GM23338 (cell line): ENCODE results near the gene SAMD4A. TPM values are rescaled to one million over a fixed set of nuclear protein-coding genes. Genes with fewer than 3 reads are reported as not detected.

Source experiments
- ATAC-seq: fragments of 200-7000 bp; cut with Tn5 transposase; 3 replicates; pipeline ENCODE4 v1.9.1; 2020
- DNase-seq: peaks from one replicate; pipeline ENCODE4 v3.0.0-alpha.2; 2015; ENCODE audit warnings: low spot score
- H2AFZ ChIP-seq: fragments of 200-600 bp; sonication (generic); 2 replicates; pipeline ENCODE4 v1.8.0; 2016; ENCODE audit warnings: antibody characterized with exemption, mild to moderate bottlenecking, moderate library complexity
- H3F3A ChIP-seq: fragments of 200-600 bp; sonication (generic); replicated peaks from 2 replicates; pipeline ENCODE4 v1.8.0; 2017; ENCODE audit warnings: antibody characterized with exemption, mixed run types, low read depth
- H3K27ac ChIP-seq: fragments of 200-600 bp; sonication (generic); 2 replicates; pipeline ENCODE4 v1.6.1; 2016; ENCODE audit warnings: low read depth
- H3K27me3 ChIP-seq: fragments of 200-600 bp; sonication (generic); 2 replicates; pipeline ENCODE4 v1.8.0; 2016; ENCODE audit warnings: mild to moderate bottlenecking, mixed run types, moderate library complexity; ENCODE audit not compliant: insufficient read depth
- H3K36me3 ChIP-seq: fragments of 200-600 bp; sonication (generic); 2 replicates; pipeline ENCODE4 v1.8.0; 2016; ENCODE audit warnings: mild to moderate bottlenecking; ENCODE audit not compliant: insufficient read depth
- H3K4me1 ChIP-seq: fragments of 200-600 bp; sonication (generic); 2 replicates; pipeline ENCODE4 v1.8.0; 2016; ENCODE audit warnings: mild to moderate bottlenecking, moderate library complexity; ENCODE audit not compliant: insufficient read depth
- H3K4me2 ChIP-seq: fragments of 200-600 bp; sonication (generic); 2 replicates; pipeline ENCODE4 v1.7.1; 2017; ENCODE audit warnings: mixed run types
- H3K4me3 ChIP-seq: fragments of 200-600 bp; sonication (generic); 2 replicates; pipeline ENCODE4 v1.6.1; 2016; ENCODE audit warnings: mixed run types
- H3K79me2 ChIP-seq: fragments of 200-600 bp; sonication (generic); replicated peaks from 2 replicates; pipeline ENCODE4 v1.8.0; 2017; ENCODE audit warnings: mild to moderate bottlenecking; ENCODE audit not compliant: insufficient read depth
- H3K9me2 ChIP-seq: fragments of 200-600 bp; sonication (generic); 2 replicates; pipeline ENCODE4 v1.8.0; 2017; ENCODE audit not compliant: insufficient read depth
- H4K20me1 ChIP-seq: fragments of 200-600 bp; sonication (generic); replicated peaks from 2 replicates; pipeline ENCODE4 v1.8.0; 2017; ENCODE audit warnings: mild to moderate bottlenecking; ENCODE audit not compliant: insufficient read depth
- H3K27ac Mint-ChIP-seq: 2 replicates; pipeline ENCODE4 v1.8.0; 2020; ENCODE audit warnings: inconsistent platforms, mild to moderate bottlenecking, moderate library complexity, mixed read lengths
- H3K27me3 Mint-ChIP-seq: 3 replicates; pipeline ENCODE4 v1.8.0; 2022; ENCODE audit warnings: low read depth, mild to moderate bottlenecking, moderate library complexity, mixed read lengths, inconsistent platforms; ENCODE audit not compliant: insufficient read depth, poor library complexity
- H3K36me3 Mint-ChIP-seq: 3 replicates; pipeline ENCODE4 v1.8.0; 2021; ENCODE audit warnings: low read depth, mild to moderate bottlenecking, inconsistent platforms, moderate library complexity, mixed read lengths
- H3K4me1 Mint-ChIP-seq: 3 replicates; pipeline ENCODE4 v1.8.0; 2020; ENCODE audit warnings: mild to moderate bottlenecking, inconsistent platforms, mixed read lengths
- H3K4me3 Mint-ChIP-seq: 3 replicates; pipeline ENCODE4 v1.8.0; 2021; ENCODE audit warnings: moderate library complexity, mild to moderate bottlenecking, inconsistent platforms, mixed read lengths
- H3K9me3 Mint-ChIP-seq: 3 replicates; pipeline ENCODE4 v1.8.0; 2020; ENCODE audit warnings: moderate library complexity, mild to moderate bottlenecking, inconsistent platforms, mixed read lengths
- CREB1 ChIP-seq: fragments of 250-450 bp; sonication (Bioruptor Pico); IDR thresholded peaks from 2 replicates; pipeline ENCODE4 v1.5.0; 2020; ENCODE audit warnings: low read depth, mild to moderate bottlenecking, moderate library complexity
- EZH2 ChIP-seq: fragments of 200-600 bp; sonication (generic); IDR thresholded peaks from one replicate; pipeline ENCODE4 v1.8.0; 2017; ENCODE audit warnings: antibody characterized with exemption, mild to moderate bottlenecking, low read depth; ENCODE audit not compliant: unreplicated experiment
- EZH2phosphoT487 ChIP-seq: fragments of 200-600 bp; sonication (generic); IDR thresholded peaks from one replicate; pipeline ENCODE4 v1.8.1; 2018; ENCODE audit warnings: antibody characterized with exemption; ENCODE audit not compliant: unreplicated experiment
- JUNB ChIP-seq: IDR thresholded peaks from one replicate; pipeline ENCODE4 v1.6.1; 2016; ENCODE audit warnings: antibody characterized with exemption; ENCODE audit not compliant: unreplicated experiment
- NANOG ChIP-seq: IDR thresholded peaks from 2 replicates; pipeline ENCODE4 v1.6.1; 2016; ENCODE audit warnings: antibody characterized with exemption, borderline replicate concordance
- POLR2AphosphoS5 ChIP-seq: IDR thresholded peaks from 2 replicates; pipeline ENCODE4 v1.6.1; 2016; ENCODE audit warnings: antibody characterized with exemption, low read depth
- STAT1 ChIP-seq: IDR thresholded peaks from one replicate; pipeline ENCODE4 v1.6.1; 2016; ENCODE audit warnings: antibody characterized with exemption; ENCODE audit not compliant: unreplicated experiment
- ZNF114 ChIP-seq: fragments of 250-450 bp; sonication (Bioruptor Pico); IDR thresholded peaks from 2 replicates; pipeline ENCODE4 v1.5.0; 2020; ENCODE audit warnings: mild to moderate bottlenecking, moderate library complexity
- ZNF331 ChIP-seq: fragments of 250-450 bp; sonication (Bioruptor Pico); IDR thresholded peaks from 2 replicates; pipeline ENCODE4 v1.5.0; 2020; ENCODE audit warnings: low read depth, mild to moderate bottlenecking, moderate library complexity
- polyA plus RNA-seq: library from polyadenylated mRNA; unstranded; fragments of >200 nt; fragmentation: Nextera tagmentation; extraction: Ambion mirVana; gene quantifications from 2 replicates; pipeline ENCODE4 v1.2.1, GENCODE V29; 2016
- total RNA-seq: library from RNA; depleted of rRNA; stranded (reverse); fragments of >200 nt; shearing (Covaris generic); gene quantifications from 2 replicates; pipeline ENCODE4 v1.2.3, GENCODE V29; 2014
- TF ChIP-seq, protein P1 (sequence below): fragments of 250-450 bp; sonication (Bioruptor Pico); IDR thresholded peaks from 2 replicates; pipeline ENCODE4 v1.5.0; 2020; ENCODE audit warnings: mild to moderate bottlenecking, moderate library complexity
- TF ChIP-seq, protein P2 (sequence below): IDR thresholded peaks from one replicate; pipeline ENCODE4 v1.6.1; 2018; ENCODE audit warnings: antibody characterized with exemption; ENCODE audit not compliant: unreplicated experiment
- TF ChIP-seq, protein P3 (sequence below): IDR thresholded peaks from 2 replicates; pipeline ENCODE4 v1.6.1; 2016; ENCODE audit warnings: antibody characterized with exemption
- TF ChIP-seq, protein P4 (sequence below), 2 experiments: fragments of 200-600 bp in 1 of 2; sonication (generic) in 1 of 2; conservative IDR thresholded peaks; 2 replicates each; pipeline versions ENCODE4 v1.5.1 to v1.6.1; 2016 to 2017; ENCODE audit warnings: antibody characterized with exemption in 2 of 2, low read depth in 2 of 2, mild to moderate bottlenecking in 2 of 2, moderate library complexity in 1 of 2

Gene SAMD4A
- total and polyA plus RNA-seq, 2 experiments from 2014 or later: 1.6 to 6.9 TPM

DNA sequence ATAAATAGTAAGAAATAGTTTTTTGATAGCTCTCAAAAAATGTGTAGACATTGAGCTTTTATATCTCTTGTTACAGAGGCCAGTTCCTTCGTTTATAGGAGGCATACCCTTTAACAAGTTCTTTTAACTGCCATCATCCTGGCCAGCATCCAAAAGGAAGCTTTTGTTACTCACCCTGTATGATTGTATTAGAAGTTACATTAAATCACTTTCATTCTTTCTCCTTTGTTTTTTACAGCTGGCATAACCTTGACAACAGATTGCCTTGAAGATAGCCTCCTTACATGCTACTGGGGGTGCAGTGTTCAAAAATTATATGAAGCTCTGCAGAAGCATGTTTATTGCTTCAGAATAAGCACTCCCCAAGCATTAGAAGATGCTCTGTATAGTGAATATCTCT is 37.1 kb upstream of the SAMD4A start:
- H3K27ac ChIP-seq: no peak overlapping the region
- no peak overlapping the region for H3K4me3 Mint-ChIP-seq
- DNase-seq (no peak), ATAC-seq (no peak)
- H3K9me3 Mint-ChIP-seq: no peaks in the 10 kb centered on the region
- no peaks in the 10 kb centered on the region for H3K9me2 ChIP-seq
- peaks cover 10% of the 10 kb centered on the region; the same call in 1 of the 2 replicates for H3K4me1 ChIP-seq
- H3K27ac Mint-ChIP-seq: no peak overlapping the region
- no peak overlapping the region for H3K4me2 ChIP-seq
- peaks cover 5% of the 10 kb centered on the region; the same call in 2 of the 3 replicates for H3K36me3 Mint-ChIP-seq
- no peak overlapping the region for H2AFZ ChIP-seq
- TF ChIP-seq, protein P1, sequence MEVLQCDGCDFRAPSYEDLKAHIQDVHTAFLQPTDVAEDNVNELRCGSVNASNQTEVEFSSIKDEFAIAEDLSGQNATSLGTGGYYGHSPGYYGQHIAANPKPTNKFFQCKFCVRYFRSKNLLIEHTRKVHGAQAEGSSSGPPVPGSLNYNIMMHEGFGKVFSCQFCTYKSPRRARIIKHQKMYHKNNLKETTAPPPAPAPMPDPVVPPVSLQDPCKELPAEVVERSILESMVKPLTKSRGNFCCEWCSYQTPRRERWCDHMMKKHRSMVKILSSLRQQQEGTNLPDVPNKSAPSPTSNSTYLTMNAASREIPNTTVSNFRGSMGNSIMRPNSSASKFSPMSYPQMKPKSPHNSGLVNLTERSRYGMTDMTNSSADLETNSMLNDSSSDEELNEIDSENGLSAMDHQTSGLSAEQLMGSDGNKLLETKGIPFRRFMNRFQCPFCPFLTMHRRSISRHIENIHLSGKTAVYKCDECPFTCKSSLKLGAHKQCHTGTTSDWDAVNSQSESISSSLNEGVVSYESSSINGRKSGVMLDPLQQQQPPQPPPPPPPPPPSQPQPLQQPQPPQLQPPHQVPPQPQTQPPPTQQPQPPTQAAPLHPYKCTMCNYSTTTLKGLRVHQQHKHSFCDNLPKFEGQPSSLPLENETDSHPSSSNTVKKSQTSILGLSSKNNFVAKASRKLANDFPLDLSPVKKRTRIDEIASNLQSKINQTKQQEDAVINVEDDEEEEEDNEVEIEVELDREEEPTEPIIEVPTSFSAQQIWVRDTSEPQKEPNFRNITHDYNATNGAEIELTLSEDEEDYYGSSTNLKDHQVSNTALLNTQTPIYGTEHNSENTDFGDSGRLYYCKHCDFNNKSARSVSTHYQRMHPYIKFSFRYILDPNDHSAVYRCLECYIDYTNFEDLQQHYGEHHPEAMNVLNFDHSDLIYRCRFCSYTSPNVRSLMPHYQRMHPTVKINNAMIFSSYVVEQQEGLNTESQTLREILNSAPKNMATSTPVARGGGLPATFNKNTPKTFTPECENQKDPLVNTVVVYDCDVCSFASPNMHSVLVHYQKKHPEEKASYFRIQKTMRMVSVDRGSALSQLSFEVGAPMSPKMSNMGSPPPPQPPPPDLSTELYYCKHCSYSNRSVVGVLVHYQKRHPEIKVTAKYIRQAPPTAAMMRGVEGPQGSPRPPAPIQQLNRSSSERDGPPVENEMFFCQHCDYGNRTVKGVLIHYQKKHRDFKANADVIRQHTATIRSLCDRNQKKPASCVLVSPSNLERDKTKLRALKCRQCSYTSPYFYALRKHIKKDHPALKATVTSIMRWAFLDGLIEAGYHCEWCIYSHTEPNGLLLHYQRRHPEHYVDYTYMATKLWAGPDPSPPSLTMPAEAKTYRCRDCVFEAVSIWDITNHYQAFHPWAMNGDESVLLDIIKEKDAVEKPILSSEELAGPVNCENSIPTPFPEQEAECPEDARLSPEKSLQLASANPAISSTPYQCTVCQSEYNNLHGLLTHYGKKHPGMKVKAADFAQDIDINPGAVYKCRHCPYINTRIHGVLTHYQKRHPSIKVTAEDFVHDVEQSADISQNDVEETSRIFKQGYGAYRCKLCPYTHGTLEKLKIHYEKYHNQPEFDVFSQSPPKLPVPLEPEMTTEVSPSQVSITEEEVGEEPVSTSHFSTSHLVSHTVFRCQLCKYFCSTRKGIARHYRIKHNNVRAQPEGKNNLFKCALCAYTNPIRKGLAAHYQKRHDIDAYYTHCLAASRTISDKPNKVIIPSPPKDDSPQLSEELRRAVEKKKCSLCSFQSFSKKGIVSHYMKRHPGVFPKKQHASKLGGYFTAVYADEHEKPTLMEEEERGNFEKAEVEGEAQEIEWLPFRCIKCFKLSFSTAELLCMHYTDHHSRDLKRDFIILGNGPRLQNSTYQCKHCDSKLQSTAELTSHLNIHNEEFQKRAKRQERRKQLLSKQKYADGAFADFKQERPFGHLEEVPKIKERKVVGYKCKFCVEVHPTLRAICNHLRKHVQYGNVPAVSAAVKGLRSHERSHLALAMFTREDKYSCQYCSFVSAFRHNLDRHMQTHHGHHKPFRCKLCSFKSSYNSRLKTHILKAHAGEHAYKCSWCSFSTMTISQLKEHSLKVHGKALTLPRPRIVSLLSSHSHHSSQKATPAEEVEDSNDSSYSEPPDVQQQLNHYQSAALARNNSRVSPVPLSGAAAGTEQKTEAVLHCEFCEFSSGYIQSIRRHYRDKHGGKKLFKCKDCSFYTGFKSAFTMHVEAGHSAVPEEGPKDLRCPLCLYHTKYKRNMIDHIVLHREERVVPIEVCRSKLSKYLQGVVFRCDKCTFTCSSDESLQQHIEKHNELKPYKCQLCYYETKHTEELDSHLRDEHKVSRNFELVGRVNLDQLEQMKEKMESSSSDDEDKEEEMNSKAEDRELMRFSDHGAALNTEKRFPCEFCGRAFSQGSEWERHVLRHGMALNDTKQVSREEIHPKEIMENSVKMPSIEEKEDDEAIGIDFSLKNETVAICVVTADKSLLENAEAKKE (CRISPR knock-in tag): no peak
- no peak for TF ChIP-seq POLR2AphosphoS5
- TF ChIP-seq EZH2: no peak
- TF ChIP-seq ZNF114 (CRISPR knock-in tag): no peak
- TF ChIP-seq, protein P2, sequence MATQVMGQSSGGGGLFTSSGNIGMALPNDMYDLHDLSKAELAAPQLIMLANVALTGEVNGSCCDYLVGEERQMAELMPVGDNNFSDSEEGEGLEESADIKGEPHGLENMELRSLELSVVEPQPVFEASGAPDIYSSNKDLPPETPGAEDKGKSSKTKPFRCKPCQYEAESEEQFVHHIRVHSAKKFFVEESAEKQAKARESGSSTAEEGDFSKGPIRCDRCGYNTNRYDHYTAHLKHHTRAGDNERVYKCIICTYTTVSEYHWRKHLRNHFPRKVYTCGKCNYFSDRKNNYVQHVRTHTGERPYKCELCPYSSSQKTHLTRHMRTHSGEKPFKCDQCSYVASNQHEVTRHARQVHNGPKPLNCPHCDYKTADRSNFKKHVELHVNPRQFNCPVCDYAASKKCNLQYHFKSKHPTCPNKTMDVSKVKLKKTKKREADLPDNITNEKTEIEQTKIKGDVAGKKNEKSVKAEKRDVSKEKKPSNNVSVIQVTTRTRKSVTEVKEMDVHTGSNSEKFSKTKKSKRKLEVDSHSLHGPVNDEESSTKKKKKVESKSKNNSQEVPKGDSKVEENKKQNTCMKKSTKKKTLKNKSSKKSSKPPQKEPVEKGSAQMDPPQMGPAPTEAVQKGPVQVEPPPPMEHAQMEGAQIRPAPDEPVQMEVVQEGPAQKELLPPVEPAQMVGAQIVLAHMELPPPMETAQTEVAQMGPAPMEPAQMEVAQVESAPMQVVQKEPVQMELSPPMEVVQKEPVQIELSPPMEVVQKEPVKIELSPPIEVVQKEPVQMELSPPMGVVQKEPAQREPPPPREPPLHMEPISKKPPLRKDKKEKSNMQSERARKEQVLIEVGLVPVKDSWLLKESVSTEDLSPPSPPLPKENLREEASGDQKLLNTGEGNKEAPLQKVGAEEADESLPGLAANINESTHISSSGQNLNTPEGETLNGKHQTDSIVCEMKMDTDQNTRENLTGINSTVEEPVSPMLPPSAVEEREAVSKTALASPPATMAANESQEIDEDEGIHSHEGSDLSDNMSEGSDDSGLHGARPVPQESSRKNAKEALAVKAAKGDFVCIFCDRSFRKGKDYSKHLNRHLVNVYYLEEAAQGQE: no peak
- TF ChIP-seq, protein P3, sequence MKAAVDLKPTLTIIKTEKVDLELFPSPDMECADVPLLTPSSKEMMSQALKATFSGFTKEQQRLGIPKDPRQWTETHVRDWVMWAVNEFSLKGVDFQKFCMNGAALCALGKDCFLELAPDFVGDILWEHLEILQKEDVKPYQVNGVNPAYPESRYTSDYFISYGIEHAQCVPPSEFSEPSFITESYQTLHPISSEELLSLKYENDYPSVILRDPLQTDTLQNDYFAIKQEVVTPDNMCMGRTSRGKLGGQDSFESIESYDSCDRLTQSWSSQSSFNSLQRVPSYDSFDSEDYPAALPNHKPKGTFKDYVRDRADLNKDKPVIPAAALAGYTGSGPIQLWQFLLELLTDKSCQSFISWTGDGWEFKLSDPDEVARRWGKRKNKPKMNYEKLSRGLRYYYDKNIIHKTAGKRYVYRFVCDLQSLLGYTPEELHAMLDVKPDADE: no peak
- no peak for TF ChIP-seq JUNB
- TF ChIP-seq, protein P4, sequence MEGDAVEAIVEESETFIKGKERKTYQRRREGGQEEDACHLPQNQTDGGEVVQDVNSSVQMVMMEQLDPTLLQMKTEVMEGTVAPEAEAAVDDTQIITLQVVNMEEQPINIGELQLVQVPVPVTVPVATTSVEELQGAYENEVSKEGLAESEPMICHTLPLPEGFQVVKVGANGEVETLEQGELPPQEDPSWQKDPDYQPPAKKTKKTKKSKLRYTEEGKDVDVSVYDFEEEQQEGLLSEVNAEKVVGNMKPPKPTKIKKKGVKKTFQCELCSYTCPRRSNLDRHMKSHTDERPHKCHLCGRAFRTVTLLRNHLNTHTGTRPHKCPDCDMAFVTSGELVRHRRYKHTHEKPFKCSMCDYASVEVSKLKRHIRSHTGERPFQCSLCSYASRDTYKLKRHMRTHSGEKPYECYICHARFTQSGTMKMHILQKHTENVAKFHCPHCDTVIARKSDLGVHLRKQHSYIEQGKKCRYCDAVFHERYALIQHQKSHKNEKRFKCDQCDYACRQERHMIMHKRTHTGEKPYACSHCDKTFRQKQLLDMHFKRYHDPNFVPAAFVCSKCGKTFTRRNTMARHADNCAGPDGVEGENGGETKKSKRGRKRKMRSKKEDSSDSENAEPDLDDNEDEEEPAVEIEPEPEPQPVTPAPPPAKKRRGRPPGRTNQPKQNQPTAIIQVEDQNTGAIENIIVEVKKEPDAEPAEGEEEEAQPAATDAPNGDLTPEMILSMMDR (conservative IDR thresholded peaks at IDR 0.05; ENCODE audit: low read depth in 2 of 2): no peak
- TF ChIP-seq EZH2phosphoT487: no peak
- no peak for TF ChIP-seq NANOG
- no peak for TF ChIP-seq STAT1
- no peak for TF ChIP-seq ZNF331
- TF ChIP-seq CREB1 (CRISPR knock-in tag): no peak
- H3K27me3 Mint-ChIP-seq: no peaks in the 10 kb centered on the region
- no peaks in the 10 kb centered on the region for H4K20me1 ChIP-seq
- H3K79me2 ChIP-seq: no peaks in the 10 kb centered on the region
- H3K36me3 ChIP-seq: no peaks in the 10 kb centered on the region
- no peak overlapping the region for H3K4me3 ChIP-seq
- H3F3A ChIP-seq: no peaks in the 10 kb centered on the region
- peaks cover 11% of the 10 kb centered on the region for H3K4me1 Mint-ChIP-seq
- no peaks in the 10 kb centered on the region for H3K27me3 ChIP-seq
